Duodenal mucosa (tissue), 2 donors: ENCODE measurements around the gene AGPAT4.
"Not testable (repeated sequence)": the region's sequence is repeated elsewhere in the genome, so short reads cannot be mapped to it uniquely, and the experiment has no call there.

Experiments
- H3K27ac ChIP-seq: one replicate; pipeline ENCODE4 v1.7.0; 2013; ENCODE audit warnings: low read depth, low read length
- H3K27me3 ChIP-seq, 2 donors: one replicate each; pipeline ENCODE4 v1.7.0; 2013; ENCODE audit warnings: low read length in 2 of 2, control low read depth in 1 of 2; ENCODE audit not compliant: insufficient read depth in 2 of 2, control insufficient read depth in 1 of 2
- H3K36me3 ChIP-seq, 2 donors: one replicate each; pipeline ENCODE4 v1.7.0; 2013; ENCODE audit warnings: low read length in 2 of 2, control low read depth in 1 of 2; ENCODE audit not compliant: insufficient read depth in 2 of 2, control insufficient read depth in 1 of 2
- H3K4me1 ChIP-seq, 2 donors: one replicate each; pipeline ENCODE4 v1.7.0; 2013; ENCODE audit warnings: low read length in 2 of 2, control low read depth in 1 of 2; ENCODE audit not compliant: insufficient read depth in 2 of 2, control insufficient read depth in 1 of 2
- H3K4me3 ChIP-seq, 2 donors: one replicate each; pipeline ENCODE4 v1.7.0; 2013; ENCODE audit warnings: low read length in 2 of 2, low read depth in 1 of 2
- H3K9ac ChIP-seq, 2 donors: one replicate each; pipeline ENCODE4 v1.7.0; 2013; ENCODE audit warnings: low read length in 2 of 2, low read depth in 1 of 2
- H3K9me3 ChIP-seq, 2 donors: one replicate each; pipeline ENCODE4 v1.7.0; 2013; ENCODE audit warnings: low read length in 2 of 2, control low read depth in 1 of 2; ENCODE audit not compliant: control insufficient read depth in 1 of 2

The AGPAT4 gene

DNA sequence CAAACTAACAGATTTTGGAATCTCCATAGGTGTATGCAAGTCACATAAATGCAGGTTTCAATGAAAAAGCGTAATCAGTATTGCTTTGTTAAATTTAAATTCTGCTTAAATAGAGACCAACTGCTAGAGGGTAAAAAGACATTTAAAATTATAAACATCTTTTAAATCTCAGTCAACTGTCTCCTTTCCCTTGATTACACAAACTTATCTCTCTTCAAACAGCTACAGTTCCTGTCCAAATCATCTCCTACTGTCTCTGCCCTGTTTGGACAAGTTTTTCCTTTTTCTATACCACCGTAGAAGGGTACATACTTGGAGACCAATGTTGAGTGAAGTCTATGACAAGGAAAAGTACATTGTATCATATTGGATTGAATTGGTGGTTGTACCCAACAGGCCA is 43.5 kb downstream of the AGPAT4 start:
- Histone ChIP-seq H3K4me1 (peaks cover 0 to 6% of the 10 kb centered on the region in 2 donors), H3K27me3 (no peaks in the 10 kb centered on the region), H3K27ac (no peak overlapping the region)

DNA sequence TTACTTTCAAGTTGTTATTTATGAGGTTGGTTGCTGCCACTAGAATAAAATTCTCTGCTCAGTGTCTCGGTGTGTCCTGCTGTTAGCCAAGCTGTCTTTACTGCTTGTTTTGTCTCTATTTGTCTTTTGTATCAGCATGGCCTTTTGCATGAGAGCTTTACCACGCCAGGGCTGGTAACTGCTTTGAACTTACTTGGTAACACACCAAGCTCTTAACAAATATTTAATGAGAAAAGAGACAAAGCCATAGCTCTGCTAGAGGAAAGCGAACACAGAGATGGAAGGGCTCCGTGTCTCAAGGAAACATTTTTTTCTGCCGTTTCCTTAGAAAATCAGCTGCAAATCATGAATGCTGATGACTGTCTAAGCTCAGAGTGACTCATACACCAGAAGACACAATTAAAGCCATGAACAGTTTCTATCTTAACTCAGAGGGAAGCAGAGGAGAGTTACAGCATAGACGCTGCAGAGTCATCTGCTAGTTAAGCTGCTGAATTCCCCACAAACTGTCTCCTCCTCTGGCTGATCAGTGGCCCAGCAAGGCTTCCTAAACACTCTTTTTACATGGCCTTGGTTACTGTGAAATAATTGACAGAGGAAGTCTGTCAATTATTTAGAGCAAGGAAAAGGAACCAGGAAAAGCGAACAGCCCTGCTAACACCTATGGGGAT is 44.8 kb downstream of the AGPAT4 start:
- no peak overlapping the region for H3K4me3 ChIP-seq
- no peak overlapping the region for H3K27ac ChIP-seq
- no peaks in the 10 kb centered on the region for H3K27me3 ChIP-seq
- H3K4me1 ChIP-seq = peaks cover 0 to 6% of the 10 kb centered on the region in 2 donors
- H3K9me3 ChIP-seq = no peaks in the 10 kb centered on the region
- no peaks in the 10 kb centered on the region for H3K36me3 ChIP-seq
- peak overlapping the region in 1 of 2 donors; percentile 7 for H3K9ac ChIP-seq

More for the DNA sequence above, 43.5 kb downstream of the AGPAT4 start:
- no peak overlapping the region for H3K9ac ChIP-seq
- H3K9me3 ChIP-seq = no peaks in the 10 kb centered on the region
- no peak overlapping the region for H3K4me3 ChIP-seq
- H3K36me3 ChIP-seq = no peaks in the 10 kb centered on the region

- no peaks in the 10 kb centered on the region for H3K36me3 ChIP-seq
- no peak overlapping the region for H3K9ac ChIP-seq
These were observed 45.8 kb downstream of the AGPAT4 start for GRCh38 chr6:161228096-161228495.

GRCh38 chr6:161227004-161227960 is 46.6 kb downstream of the AGPAT4 start:
- Histone ChIP-seq H3K27ac (no peak overlapping the region), H3K9ac (no peak overlapping the region), H3K27me3 (no peaks in the 10 kb centered on the region), H3K4me1 (peaks cover 0 to 6% of the 10 kb centered on the region in 2 donors), H3K36me3 (no peaks in the 10 kb centered on the region), H3K9me3 (no peaks in the 10 kb centered on the region), H3K4me3 (no peak overlapping the region)

More at GRCh38 chr6:161228096-161228495, 45.8 kb downstream of the AGPAT4 start:
- H3K9me3 ChIP-seq = no peaks in the 10 kb centered on the region
- H3K4me3 ChIP-seq = no peak overlapping the region
- H3K27ac ChIP-seq = no peak overlapping the region
- H3K27me3 ChIP-seq = no peaks in the 10 kb centered on the region
- H3K4me1 ChIP-seq = peaks cover 0 to 6% of the 10 kb centered on the region in 2 donors

DNA sequence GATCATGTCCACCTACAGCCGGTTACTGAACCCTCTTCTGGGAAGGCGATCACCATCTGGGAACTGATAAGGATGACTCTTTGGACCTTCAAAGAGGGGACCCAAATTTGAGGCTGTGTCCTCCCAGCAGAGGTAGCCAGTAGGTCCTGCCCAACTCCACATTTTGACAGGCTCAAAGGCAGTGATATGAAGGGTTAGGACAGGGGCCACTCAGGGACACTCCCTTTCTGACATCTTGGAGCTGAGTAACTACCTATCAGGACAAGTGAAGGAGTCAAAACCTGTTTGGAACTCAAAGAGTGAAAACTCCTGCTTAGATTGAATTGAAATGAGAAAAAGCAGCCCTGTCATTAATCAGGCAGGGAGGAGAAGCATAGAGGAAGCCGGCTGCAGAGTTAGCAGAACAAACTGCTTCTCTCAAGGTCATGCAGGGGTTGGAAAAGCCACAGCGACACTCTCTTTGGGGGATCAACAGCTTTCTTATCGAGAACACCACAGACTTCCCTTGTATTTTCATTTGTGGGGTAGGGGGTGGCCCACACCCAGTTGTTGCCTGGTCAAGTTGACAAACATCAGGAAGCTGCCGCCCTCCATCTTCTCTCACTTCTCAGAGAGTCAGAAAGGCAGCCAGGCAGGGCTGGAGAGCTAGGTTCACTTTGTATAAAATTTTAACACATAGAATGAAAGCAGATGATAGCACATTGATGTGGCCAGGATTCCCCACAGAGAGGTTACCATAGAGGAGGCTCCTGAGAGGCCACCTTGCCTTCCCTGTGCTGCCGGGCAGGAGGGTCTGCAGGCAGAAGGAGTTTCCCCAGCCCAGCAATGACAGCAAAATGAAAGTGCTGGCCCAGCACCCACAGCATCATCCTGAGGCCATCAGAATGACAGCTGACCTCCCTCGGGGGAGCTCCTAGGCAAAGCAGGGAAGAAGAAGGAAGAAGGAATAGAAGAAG is 47.6 kb downstream of the AGPAT4 start:
- H3K27me3 ChIP-seq = no peaks in the 10 kb centered on the region
- H3K4me3 ChIP-seq = no peak overlapping the region
- no peak overlapping the region for H3K27ac ChIP-seq
- H3K36me3 ChIP-seq = no peaks in the 10 kb centered on the region
- no peak overlapping the region for H3K9ac ChIP-seq
- peaks cover 0 to 6% of the 10 kb centered on the region in 2 donors for H3K4me1 ChIP-seq
- H3K9me3 ChIP-seq = no peaks in the 10 kb centered on the region

- Histone ChIP-seq H3K4me1 (peaks cover 0 to 6% of the 10 kb centered on the region in 2 donors), H3K9ac (no peak overlapping the region), H3K9me3 (no peaks in the 10 kb centered on the region), H3K27me3 (no peaks in the 10 kb centered on the region), H3K27ac (no peak overlapping the region), H3K36me3 (no peaks in the 10 kb centered on the region), H3K4me3 (no peak overlapping the region)
These were observed 48.2 kb downstream of the AGPAT4 start for GRCh38 chr6:161225681-161226008.

GRCh38 chr6:161224951-161225680 is 48.7 kb downstream of the AGPAT4 start:
- not testable (repeated sequence) for H3K9ac ChIP-seq, H3K4me3 ChIP-seq

GRCh38 chr6:161223646-161224045 is 50.2 kb downstream of the AGPAT4 start:
- H3K27ac ChIP-seq = no peak overlapping the region
- no peaks in the 10 kb centered on the region for H3K9me3 ChIP-seq
- peaks cover 0 to 6% of the 10 kb centered on the region in 2 donors for H3K4me1 ChIP-seq
- H3K27me3 ChIP-seq = no peaks in the 10 kb centered on the region
- H3K36me3 ChIP-seq = no peaks in the 10 kb centered on the region
- no peak overlapping the region for H3K4me3 ChIP-seq
- no peak overlapping the region for H3K9ac ChIP-seq

More at GRCh38 chr6:161224951-161225680, 48.7 kb downstream of the AGPAT4 start:
- H3K36me3 ChIP-seq, H3K4me1 ChIP-seq, H3K27me3 ChIP-seq, H3K27ac ChIP-seq, H3K9me3 ChIP-seq: not testable (repeated sequence)

DNA sequence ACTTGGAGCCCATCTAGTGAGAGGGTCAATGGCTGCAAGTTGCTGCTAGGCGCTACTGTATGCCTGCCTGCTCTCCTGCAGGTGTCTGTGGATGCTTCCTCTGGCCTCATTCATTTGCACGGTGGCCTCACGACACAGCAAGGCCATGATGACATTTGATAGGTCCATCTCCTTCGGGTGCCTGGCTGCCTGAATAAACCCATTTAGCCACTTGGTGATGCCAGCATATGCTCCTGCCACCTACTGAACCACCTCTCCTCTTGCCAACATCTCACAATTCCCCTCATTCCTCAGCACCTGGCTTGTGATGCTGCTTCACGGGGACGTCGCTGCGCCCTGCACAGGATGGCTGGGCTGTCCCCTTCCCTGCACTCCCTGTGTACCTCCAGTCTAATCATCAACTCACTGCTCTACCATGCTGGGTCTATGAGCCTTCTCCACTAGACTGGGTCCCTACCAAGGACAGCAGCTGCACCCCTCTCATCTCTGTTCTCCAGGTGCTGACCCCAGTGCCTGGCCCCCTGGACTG is 51.1 kb downstream of the AGPAT4 start:
- Histone ChIP-seq H3K9ac (no peak overlapping the region), H3K4me1 (peaks cover 0 to 6% of the 10 kb centered on the region in 2 donors), H3K9me3 (no peaks in the 10 kb centered on the region), H3K36me3 (no peaks in the 10 kb centered on the region), H3K27ac (no peak overlapping the region), H3K4me3 (no peak overlapping the region), H3K27me3 (no peaks in the 10 kb centered on the region)
